Hepatocyte (in vitro differentiated cells): Measurements from ENCODE around the gene SIAH3. TPM values are rescaled to one million over a fixed set of nuclear protein-coding genes. Genes with fewer than 3 reads are reported as not detected.

Experiments used
- DNase-seq: peaks from one replicate; pipeline ENCODE4 v3.0.0-alpha.2; 2016; ENCODE audit warnings: low spot score
- H2AFZ ChIP-seq: fragments of 200-600 bp; sonication (generic); 2 replicates; pipeline ENCODE4 v1.6.0; 2016; ENCODE audit warnings: antibody characterized with exemption, mild to moderate bottlenecking
- H3K27ac ChIP-seq: fragments of 200-600 bp; sonication (generic); 2 replicates; pipeline ENCODE4 v1.5.1; 2016; ENCODE audit warnings: mild to moderate bottlenecking
- H3K27me3 ChIP-seq: fragments of 200-600 bp; sonication (generic); 2 replicates; pipeline ENCODE4 v1.6.1; 2016
- H3K36me3 ChIP-seq: fragments of 200-600 bp; sonication (generic); replicated peaks from 2 replicates; pipeline ENCODE4 v1.5.1; 2016; ENCODE audit warnings: low read depth; ENCODE audit not compliant: insufficient read depth
- H3K4me1 ChIP-seq: fragments of 200-600 bp; sonication (generic); 2 replicates; pipeline ENCODE4 v1.5.1; 2016; ENCODE audit warnings: mild to moderate bottlenecking, moderate library complexity; ENCODE audit not compliant: insufficient read depth
- H3K4me2 ChIP-seq: fragments of 200-600 bp; sonication (generic); 2 replicates; pipeline ENCODE4 v1.6.0; 2016
- H3K4me3 ChIP-seq: fragments of 200-600 bp; sonication (generic); 2 replicates; pipeline ENCODE4 v1.5.1; 2016; ENCODE audit warnings: mild to moderate bottlenecking
- H3K79me2 ChIP-seq: fragments of 200-600 bp; sonication (generic); 2 replicates; pipeline ENCODE4 v1.6.0; 2017; ENCODE audit warnings: mild to moderate bottlenecking
- H3K9me2 ChIP-seq: fragments of 200-600 bp; sonication (generic); replicated peaks from 2 replicates; pipeline ENCODE4 v1.6.0; 2017; ENCODE audit warnings: mild to moderate bottlenecking; ENCODE audit not compliant: insufficient read depth
- H3K9me3 ChIP-seq: fragments of 200-600 bp; sonication (generic); 2 replicates; pipeline ENCODE4 v1.5.1; 2016; ENCODE audit warnings: low read depth, mild to moderate bottlenecking
- H4K20me1 ChIP-seq: fragments of 200-600 bp; sonication (generic); 2 replicates; pipeline ENCODE4 v1.6.0; 2016; ENCODE audit warnings: mild to moderate bottlenecking; ENCODE audit not compliant: insufficient read depth, poor library complexity, severe bottlenecking
- EZH2 ChIP-seq: fragments of 200-600 bp; sonication (generic); IDR thresholded peaks from 2 replicates; pipeline ENCODE4 v1.6.1; 2016; ENCODE audit warnings: antibody characterized with exemption, mild to moderate bottlenecking, borderline replicate concordance
- EZH2phosphoT487 ChIP-seq: fragments of 200-600 bp; sonication (generic); IDR thresholded peaks from one replicate; pipeline ENCODE4 v1.6.1; 2018; ENCODE audit warnings: antibody characterized with exemption, mild to moderate bottlenecking, low read depth, moderate library complexity; ENCODE audit not compliant: unreplicated experiment, severe bottlenecking
- WGBS: methylation state at CpG from one replicate; pipeline ENCODE4 v1.1.6; 2016; ENCODE audit warnings: low lambda C conversion rate; ENCODE audit errors: missing lambda C conversion rate; 5-methylcytosine and 5-hydroxymethylcytosine counted together
- polyA plus RNA-seq: library from polyadenylated mRNA; unstranded; fragments of >200 nt; fragmentation: Nextera tagmentation; extraction: Ambion mirVana; gene quantifications from 2 replicates; pipeline ENCODE4 v1.2.1, GENCODE V29; 2016
- total RNA-seq: library from RNA; depleted of rRNA; stranded (reverse); fragments of >200 nt; gene quantifications from 2 replicates; pipeline ENCODE4 v1.2.3, GENCODE V29; 2014
- TF ChIP-seq, protein P1 (sequence below): fragments of 200-600 bp; sonication (generic); IDR thresholded peaks from 2 replicates; pipeline ENCODE4 v1.5.1; 2016; ENCODE audit warnings: antibody characterized with exemption, mild to moderate bottlenecking; ENCODE audit not compliant: poor library complexity

The SIAH3 gene
- total and polyA plus RNA-seq, 2 experiments from 2014 or later, result 0.23 TPM; not detected in 1

DNA sequence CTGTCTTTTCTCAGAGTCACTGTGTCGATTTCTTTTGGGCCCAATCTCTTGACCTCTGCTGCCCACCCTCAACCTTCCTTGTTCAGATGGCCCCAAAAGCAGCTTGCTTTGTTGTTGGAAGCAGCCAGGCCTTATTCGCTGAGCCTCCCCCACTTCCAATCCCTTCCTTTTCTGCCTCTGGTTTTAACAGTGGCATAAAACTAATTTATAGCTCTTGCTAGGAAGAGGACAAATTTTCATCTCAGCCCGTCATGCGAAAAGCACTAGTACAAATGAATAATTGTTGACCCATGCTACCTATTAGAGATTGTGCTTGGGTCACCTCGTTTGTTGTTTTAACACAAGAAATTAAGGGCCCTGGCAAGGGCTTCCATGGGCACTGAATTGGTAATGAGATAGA is 51.1 kb downstream of the SIAH3 start:
- WGBS, result 85% methylated on average over 5 of the region's 5 CpGs
- H2AFZ ChIP-seq, result no peak overlapping the region
- H3K36me3 ChIP-seq, result no peaks in the 10 kb centered on the region
- H3K4me1 ChIP-seq, result no peaks in the 10 kb centered on the region
- no peaks in the 10 kb centered on the region for H3K9me3 ChIP-seq
- no peak for DNase-seq
- H3K9me2 ChIP-seq, result no peaks in the 10 kb centered on the region
- H3K27me3 ChIP-seq, result no peaks in the 10 kb centered on the region
- no peaks in the 10 kb centered on the region for H4K20me1 ChIP-seq
- no peaks in the 10 kb centered on the region for H3K79me2 ChIP-seq
- no peak overlapping the region for H3K27ac ChIP-seq
- TF ChIP-seq EZH2, result no peak
- TF ChIP-seq, protein P1, sequence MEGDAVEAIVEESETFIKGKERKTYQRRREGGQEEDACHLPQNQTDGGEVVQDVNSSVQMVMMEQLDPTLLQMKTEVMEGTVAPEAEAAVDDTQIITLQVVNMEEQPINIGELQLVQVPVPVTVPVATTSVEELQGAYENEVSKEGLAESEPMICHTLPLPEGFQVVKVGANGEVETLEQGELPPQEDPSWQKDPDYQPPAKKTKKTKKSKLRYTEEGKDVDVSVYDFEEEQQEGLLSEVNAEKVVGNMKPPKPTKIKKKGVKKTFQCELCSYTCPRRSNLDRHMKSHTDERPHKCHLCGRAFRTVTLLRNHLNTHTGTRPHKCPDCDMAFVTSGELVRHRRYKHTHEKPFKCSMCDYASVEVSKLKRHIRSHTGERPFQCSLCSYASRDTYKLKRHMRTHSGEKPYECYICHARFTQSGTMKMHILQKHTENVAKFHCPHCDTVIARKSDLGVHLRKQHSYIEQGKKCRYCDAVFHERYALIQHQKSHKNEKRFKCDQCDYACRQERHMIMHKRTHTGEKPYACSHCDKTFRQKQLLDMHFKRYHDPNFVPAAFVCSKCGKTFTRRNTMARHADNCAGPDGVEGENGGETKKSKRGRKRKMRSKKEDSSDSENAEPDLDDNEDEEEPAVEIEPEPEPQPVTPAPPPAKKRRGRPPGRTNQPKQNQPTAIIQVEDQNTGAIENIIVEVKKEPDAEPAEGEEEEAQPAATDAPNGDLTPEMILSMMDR, result no peak
- TF ChIP-seq EZH2phosphoT487, result no peak
- H3K4me3 ChIP-seq, result no peak overlapping the region
- no peak overlapping the region for H3K4me2 ChIP-seq

DNA sequence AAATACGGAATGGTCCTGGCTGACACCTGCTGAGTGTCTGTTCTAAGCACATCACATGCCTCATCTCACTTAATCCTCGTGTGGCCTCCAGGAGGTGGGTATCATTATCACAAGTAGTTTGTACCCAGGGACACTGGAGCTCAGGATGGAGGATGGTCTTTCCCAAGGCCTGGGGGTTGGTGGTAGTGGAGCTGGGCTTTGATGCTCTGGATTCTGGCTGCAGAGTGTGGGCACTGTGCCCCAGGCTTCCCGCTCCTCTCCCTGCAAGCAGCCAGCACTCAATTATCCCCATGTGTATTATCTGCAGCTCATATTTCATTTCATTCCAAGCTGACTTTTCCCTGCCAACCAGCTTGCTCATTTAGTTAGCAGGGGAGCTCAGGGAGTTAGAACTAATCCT is 52.1 kb downstream of the SIAH3 start:
- H3K4me3 ChIP-seq, result no peak overlapping the region
- TF ChIP-seq EZH2, result no peak
- TF ChIP-seq, protein P1, result no peak
- TF ChIP-seq EZH2phosphoT487, result no peak
- H4K20me1 ChIP-seq, result no peaks in the 10 kb centered on the region
- no peaks in the 10 kb centered on the region for H3K4me1 ChIP-seq
- H3K9me2 ChIP-seq, result no peaks in the 10 kb centered on the region
- H3K9me3 ChIP-seq, result no peaks in the 10 kb centered on the region
- no peak overlapping the region for H2AFZ ChIP-seq
- no peaks in the 10 kb centered on the region for H3K79me2 ChIP-seq
- 68% methylated on average over 3 of the region's 3 CpGs for WGBS
- no peaks in the 10 kb centered on the region for H3K27me3 ChIP-seq
- no peak for DNase-seq
- no peak overlapping the region for H3K27ac ChIP-seq
- no peak overlapping the region for H3K4me2 ChIP-seq
- H3K36me3 ChIP-seq, result no peaks in the 10 kb centered on the region

DNA sequence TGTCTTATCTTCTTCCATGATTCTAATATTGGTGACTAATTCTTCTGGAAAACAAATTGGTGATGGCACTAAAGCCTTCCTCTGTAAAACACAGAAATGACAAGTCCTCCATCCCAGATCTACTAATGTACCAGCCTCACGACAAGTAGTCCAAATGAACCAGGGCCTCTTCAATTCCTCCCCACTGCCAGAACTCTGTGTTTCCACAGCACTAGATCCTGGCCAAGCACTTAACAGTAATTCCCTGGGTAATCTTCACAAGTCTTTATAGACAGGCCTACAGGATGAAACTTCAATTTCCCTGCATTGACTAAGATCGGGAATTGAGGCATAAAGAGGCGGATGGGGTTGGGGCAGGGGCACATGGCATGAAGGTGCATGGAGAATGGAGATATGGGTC is 52.7 kb downstream of the SIAH3 start:
- H4K20me1 ChIP-seq, result no peaks in the 10 kb centered on the region
- no peaks in the 10 kb centered on the region for H3K36me3 ChIP-seq
- no peak overlapping the region for H3K27ac ChIP-seq
- 89% methylated on average over 3 of the region's 3 CpGs for WGBS
- H3K79me2 ChIP-seq, result no peaks in the 10 kb centered on the region
- no peaks in the 10 kb centered on the region for H3K4me1 ChIP-seq
- no peaks in the 10 kb centered on the region for H3K27me3 ChIP-seq
- no peak overlapping the region for H3K4me3 ChIP-seq
- TF ChIP-seq, protein P1, result no peak
- no peak for TF ChIP-seq EZH2phosphoT487
- no peak for TF ChIP-seq EZH2
- no peak for DNase-seq
- H3K9me2 ChIP-seq, result no peaks in the 10 kb centered on the region
- H3K9me3 ChIP-seq, result no peaks in the 10 kb centered on the region
- no peak overlapping the region for H2AFZ ChIP-seq
- no peak overlapping the region for H3K4me2 ChIP-seq
